Omental fat pad (tissue), 4 donors: ENCODE results near the gene EIF5AL1. TPM values are rescaled to one million over a fixed set of nuclear protein-coding genes. Genes with fewer than 3 reads are reported as not detected.

Experiments
- ATAC-seq: fragments of 150-250 bp; one replicate; pipeline ENCODE4 v1.9.1; 2016; ENCODE audit warnings: mild to moderate bottlenecking, moderate library complexity; ENCODE audit not compliant: low FRiP score
- DNase-seq: peaks from one replicate; pipeline ENCODE4 v3.0.0-alpha.2; 2019; ENCODE audit warnings: low spot score
- total RNA-seq, 4 donors: library from RNA; depleted of rRNA; stranded (reverse); fragments of >200 nt; gene quantifications; one replicate each; pipeline ENCODE4 v1.1.0, GENCODE V29; 2016
- TF ChIP-seq, protein P1 (sequence below), 3 donors: fragments of 450-650 bp; IDR thresholded peaks; one replicate each; pipeline ENCODE4 v1.5.1; 2016 to 2017; ENCODE audit warnings: antibody characterized with exemption in 3 of 3, mild to moderate bottlenecking in 3 of 3, moderate library complexity in 2 of 3

The EIF5AL1 gene
- total RNA-seq, 4 donors from 2014 or later = 0.19 to 0.24 (median 0.19) TPM; not detected in 1

DNA sequence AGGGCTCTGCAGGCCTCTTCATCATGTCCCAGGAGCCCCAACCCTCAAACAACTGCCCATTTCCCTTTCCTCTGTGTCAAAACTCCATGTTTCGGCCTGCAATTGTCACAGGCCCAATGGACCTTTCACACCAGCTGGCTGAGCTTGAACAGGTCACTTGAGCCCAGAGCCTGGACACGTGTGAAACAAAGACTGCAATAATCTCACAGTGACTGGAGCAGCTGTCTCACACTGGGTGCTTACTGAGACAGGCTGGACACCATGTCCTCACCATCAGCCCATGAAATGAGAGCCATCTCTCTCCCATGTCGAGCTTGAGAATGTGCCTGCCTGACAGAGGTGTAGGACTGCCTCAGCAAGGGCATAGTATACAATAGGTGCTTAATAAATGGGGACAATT is 19.5 kb upstream of the EIF5AL1 start:
- DNase-seq = no peak
- TF ChIP-seq, protein P1, sequence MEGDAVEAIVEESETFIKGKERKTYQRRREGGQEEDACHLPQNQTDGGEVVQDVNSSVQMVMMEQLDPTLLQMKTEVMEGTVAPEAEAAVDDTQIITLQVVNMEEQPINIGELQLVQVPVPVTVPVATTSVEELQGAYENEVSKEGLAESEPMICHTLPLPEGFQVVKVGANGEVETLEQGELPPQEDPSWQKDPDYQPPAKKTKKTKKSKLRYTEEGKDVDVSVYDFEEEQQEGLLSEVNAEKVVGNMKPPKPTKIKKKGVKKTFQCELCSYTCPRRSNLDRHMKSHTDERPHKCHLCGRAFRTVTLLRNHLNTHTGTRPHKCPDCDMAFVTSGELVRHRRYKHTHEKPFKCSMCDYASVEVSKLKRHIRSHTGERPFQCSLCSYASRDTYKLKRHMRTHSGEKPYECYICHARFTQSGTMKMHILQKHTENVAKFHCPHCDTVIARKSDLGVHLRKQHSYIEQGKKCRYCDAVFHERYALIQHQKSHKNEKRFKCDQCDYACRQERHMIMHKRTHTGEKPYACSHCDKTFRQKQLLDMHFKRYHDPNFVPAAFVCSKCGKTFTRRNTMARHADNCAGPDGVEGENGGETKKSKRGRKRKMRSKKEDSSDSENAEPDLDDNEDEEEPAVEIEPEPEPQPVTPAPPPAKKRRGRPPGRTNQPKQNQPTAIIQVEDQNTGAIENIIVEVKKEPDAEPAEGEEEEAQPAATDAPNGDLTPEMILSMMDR (IDR thresholded peaks at IDR 0.05) = no peak
- no peak for ATAC-seq

DNA sequence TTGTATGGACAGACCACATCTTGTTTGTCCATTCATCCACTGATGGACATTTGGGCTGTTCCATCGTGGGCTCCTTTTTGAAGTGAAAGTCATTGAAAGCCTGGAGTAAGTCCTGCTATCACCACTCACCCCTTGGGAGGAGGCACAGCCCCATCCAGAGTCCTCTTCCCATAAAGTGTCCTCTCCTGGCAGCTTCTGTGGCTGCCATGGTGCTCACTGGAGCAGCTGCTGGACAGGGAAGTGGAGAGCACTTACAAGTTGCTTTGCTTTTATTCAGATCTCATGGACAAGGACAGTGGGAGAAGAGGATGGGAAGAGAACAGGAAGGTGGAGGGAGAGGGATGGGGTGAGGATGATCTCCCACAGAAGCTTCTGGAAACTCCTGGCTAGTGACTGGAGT is 18.5 kb upstream of the EIF5AL1 start:
- no peak for DNase-seq
- TF ChIP-seq, protein P1 (IDR thresholded peaks at IDR 0.05) = no peak
- ATAC-seq = no peak

DNA sequence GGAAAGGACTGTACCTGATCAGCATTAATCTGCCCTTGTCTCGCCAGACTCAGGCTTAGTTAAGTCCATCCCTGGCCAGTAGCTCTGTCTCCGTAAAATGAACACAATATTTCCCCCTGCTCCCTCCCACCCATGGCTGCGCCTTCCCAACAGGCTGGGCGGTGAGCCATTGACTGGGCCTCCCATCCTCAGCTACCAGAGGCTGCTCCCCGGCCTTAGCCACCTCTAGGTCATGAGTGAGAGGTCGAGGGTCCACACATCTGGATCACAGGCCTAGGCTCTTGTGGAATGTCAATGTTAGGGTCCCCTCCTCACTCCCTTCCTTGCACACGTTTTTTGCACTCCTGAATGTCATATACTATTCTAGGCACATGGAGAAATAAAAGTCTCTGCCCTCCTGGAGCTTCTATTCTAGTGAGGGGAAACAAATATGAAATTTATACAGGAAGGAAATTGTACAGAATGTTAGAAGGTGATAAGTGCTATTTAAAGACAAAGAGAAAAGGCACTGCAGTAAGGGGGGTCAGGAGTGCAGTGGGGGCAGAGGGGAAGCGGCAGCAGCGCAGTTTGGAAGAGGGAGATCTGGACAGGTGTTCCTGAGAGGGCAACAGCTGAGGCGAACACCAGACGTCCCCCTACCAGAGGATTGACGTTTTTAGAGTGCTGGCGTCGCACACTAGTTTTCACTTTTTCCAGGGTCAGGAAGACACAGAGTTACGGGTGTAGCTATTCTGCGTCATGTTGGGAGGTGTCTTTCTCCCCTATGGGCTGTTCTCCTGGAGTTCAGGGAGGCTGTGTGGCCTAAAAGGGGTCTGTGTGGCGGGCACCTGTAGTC is 17.2 kb upstream of the EIF5AL1 start:
- TF ChIP-seq, protein P1 (IDR thresholded peaks at IDR 0.05) = no peak
- no peak for ATAC-seq

DNA sequence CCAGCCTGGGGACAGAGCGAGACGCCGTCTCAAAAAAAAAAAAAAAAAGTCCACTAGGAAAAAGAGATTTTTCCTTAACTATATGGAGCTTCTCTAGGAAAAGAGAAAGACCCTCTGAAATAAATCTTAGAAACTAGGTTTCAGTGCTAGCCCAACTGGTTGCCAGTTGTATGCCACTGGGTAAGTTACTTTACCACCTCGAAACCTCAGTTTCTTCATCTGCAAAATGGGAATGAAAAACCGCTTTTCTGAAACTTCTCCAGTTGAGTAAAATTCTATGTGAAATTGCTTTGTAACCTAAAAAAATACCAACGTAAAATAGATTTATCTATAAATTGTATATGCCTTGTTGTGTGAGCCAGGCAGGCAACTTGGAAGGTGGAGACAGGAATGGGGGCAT is 16.5 kb upstream of the EIF5AL1 start:
- TF ChIP-seq, protein P1 (IDR thresholded peaks at IDR 0.05) = no peak
- no peak for DNase-seq
- ATAC-seq = no peak

More for the DNA sequence above, 17.2 kb upstream of the EIF5AL1 start:
- DNase-seq = no peak

DNA sequence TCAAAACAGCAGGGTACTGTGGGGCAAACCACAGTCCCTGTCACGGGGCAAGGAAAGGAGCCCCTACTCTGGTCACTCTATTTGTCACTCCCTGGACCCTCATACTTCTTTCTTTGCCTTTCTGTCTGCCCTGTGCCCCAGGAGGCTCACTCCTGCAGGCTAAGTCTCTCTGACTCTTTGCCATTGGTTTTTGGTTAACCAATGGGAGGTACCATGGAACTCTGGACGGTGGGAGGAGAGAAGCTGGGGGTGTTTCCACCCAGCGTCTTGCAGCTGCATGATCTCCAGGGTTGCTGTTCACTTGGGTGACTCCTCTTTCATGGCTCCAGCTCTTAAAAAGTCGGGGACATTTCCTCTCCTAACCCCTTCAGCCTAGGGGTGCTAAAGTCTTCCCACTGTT is 15.4 kb upstream of the EIF5AL1 start:
- ATAC-seq (no peak), DNase-seq (no peak)
- TF ChIP-seq, protein P1 (IDR thresholded peaks at IDR 0.05) = no peak

DNA sequence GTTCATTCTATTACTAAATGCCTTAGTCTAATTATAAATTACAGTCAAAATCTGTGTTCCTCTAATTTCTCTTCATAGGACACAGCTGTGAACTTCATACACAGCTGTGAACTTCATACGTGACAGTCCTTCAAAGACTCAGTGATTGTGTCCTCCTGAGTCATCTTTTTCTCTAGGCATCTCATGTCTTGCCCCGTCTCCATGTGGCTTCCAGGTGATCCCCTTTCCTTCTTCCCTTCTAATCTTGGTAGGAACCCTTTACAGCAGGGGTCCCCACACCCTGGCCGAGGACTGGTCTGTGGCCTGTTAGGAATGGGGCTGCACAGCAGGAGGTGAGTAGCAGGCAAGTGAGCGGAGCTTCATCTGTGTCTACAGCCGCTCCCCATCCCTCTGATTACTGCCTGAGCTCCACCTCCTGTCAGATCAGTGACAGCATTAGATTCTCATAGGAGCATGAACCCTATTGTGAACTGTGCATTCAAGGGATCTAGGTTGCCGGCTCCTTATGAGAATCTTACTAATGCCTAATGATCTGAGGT is 14.0 kb upstream of the EIF5AL1 start:
- DNase-seq (no peak), ATAC-seq (no peak)

More for the DNA sequence above, 14.0 kb upstream of the EIF5AL1 start:
- TF ChIP-seq, protein P1 (IDR thresholded peaks at IDR 0.05) = no peak
